Peyer's patch (tissue), 4 donors: ENCODE results near the gene FAM98B.

Experiments
- POLR2A ChIP-seq, 2 donors: fragments of 450-650 bp; IDR thresholded peaks; one replicate each; pipeline ENCODE4 v1.5.1; 2017; ENCODE audit warnings: antibody characterized with exemption in 2 of 2, mild to moderate bottlenecking in 2 of 2, moderate library complexity in 2 of 2
- TF ChIP-seq, protein P1 (sequence below), 6 experiments: fragments of 450-650 bp in 4 of 6; fragments of 200-600 bp in 2 of 6; sonication (generic) in 1 of 6; IDR thresholded peaks; one replicate each; pipeline ENCODE4 v1.5.1; 2017 to 2019; ENCODE audit warnings: antibody characterized with exemption in 6 of 6, mild to moderate bottlenecking in 3 of 6, moderate library complexity in 1 of 6

DNA sequence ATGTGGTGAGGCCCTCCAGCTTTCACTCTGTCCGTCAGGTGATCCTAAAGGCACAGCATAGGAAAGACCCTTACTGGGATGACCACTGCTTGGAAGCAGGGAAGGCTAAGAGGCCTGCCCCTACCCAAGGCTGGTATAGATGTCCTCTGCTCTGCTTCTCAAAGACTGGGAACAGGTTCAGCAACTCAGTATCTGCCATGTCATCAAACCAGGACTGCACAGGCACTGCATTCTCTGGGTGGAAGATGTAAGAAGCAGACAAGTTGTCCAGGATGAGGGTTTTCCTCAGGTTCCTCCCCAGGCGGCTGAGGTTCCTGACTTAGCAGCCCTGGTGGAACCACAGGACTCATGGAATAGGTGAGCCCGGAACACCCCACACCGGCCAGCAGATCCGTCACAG is 4.7 kb downstream of the FAM98B start:
- TF ChIP-seq, protein P1, sequence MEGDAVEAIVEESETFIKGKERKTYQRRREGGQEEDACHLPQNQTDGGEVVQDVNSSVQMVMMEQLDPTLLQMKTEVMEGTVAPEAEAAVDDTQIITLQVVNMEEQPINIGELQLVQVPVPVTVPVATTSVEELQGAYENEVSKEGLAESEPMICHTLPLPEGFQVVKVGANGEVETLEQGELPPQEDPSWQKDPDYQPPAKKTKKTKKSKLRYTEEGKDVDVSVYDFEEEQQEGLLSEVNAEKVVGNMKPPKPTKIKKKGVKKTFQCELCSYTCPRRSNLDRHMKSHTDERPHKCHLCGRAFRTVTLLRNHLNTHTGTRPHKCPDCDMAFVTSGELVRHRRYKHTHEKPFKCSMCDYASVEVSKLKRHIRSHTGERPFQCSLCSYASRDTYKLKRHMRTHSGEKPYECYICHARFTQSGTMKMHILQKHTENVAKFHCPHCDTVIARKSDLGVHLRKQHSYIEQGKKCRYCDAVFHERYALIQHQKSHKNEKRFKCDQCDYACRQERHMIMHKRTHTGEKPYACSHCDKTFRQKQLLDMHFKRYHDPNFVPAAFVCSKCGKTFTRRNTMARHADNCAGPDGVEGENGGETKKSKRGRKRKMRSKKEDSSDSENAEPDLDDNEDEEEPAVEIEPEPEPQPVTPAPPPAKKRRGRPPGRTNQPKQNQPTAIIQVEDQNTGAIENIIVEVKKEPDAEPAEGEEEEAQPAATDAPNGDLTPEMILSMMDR (IDR thresholded peaks at IDR 0.05): no peak
- no peak for TF ChIP-seq POLR2A (IDR thresholded peaks at IDR 0.05)
